Fibroblast of lung (primary cell): Measurements from ENCODE around the gene ZNF33A. TPM values are rescaled to one million over a fixed set of nuclear protein-coding genes. Genes with fewer than 3 reads are reported as not detected.

Experiments
- DNase-seq, 2 donors: peaks; one replicate each; pipeline versions ENCODE4 v3.0.0 to v3.0.0-alpha.2; 2010; ENCODE audit warnings: low read depth in 2 of 2
- H2AFZ ChIP-seq: 2 replicates; pipeline ENCODE4 v1.5.1; 2012; ENCODE audit warnings: low read length, control low read depth, inconsistent platforms
- H3K27ac ChIP-seq: 2 replicates; pipeline ENCODE4 v1.5.1; 2011; ENCODE audit warnings: low read length, control low read depth; ENCODE audit not compliant: insufficient read depth
- H3K27me3 ChIP-seq: 2 replicates; pipeline ENCODE4 v1.5.1; 2011; ENCODE audit warnings: mild to moderate bottlenecking, low read length; ENCODE audit not compliant: control insufficient read depth, insufficient read depth
- H3K36me3 ChIP-seq: 2 replicates; pipeline ENCODE4 v1.5.1; 2011; ENCODE audit warnings: low read length; ENCODE audit not compliant: control insufficient read depth, insufficient read depth
- H3K4me1 ChIP-seq: 2 replicates; pipeline ENCODE4 v1.5.1; 2011; ENCODE audit warnings: low read length; ENCODE audit not compliant: control insufficient read depth, insufficient read depth; ENCODE audit errors: extremely low read depth
- H3K4me2 ChIP-seq: 2 replicates; pipeline ENCODE4 v1.5.1; 2011; ENCODE audit warnings: low read length, control low read depth; ENCODE audit not compliant: insufficient read depth; ENCODE audit errors: extremely low read depth
- H3K4me3 ChIP-seq, 4 experiments: fragments of 200-600 bp in 1 of 4; sonication (generic) in 1 of 4; replicated peaks in 1 of 4; 2 replicates each; pipeline ENCODE4 v1.5.1; 2011 to 2016; ENCODE audit warnings: low read length in 4 of 4, low read depth in 3 of 4, mild to moderate bottlenecking in 3 of 4, control low read depth in 2 of 4, inconsistent platforms in 1 of 4, mixed read lengths in 1 of 4; ENCODE audit not compliant: insufficient read depth in 1 of 4; ENCODE audit errors: control extremely low read depth in 1 of 4
- H3K79me2 ChIP-seq: 2 replicates; pipeline ENCODE4 v1.5.1; 2012; ENCODE audit warnings: mild to moderate bottlenecking, low read length, inconsistent platforms; ENCODE audit not compliant: control insufficient read depth, insufficient read depth
- H3K9ac ChIP-seq: 2 replicates; pipeline ENCODE4 v1.5.1; 2011; ENCODE audit warnings: mild to moderate bottlenecking, low read length, control low read depth; ENCODE audit not compliant: insufficient read depth
- H3K9me3 ChIP-seq: 2 replicates; pipeline ENCODE4 v1.5.1; 2012; ENCODE audit warnings: low read depth, low read length; ENCODE audit not compliant: control insufficient read depth, insufficient read depth
- H4K20me1 ChIP-seq: 2 replicates; pipeline ENCODE4 v1.5.1; 2011; ENCODE audit warnings: low read length; ENCODE audit not compliant: control insufficient read depth, insufficient read depth; ENCODE audit errors: extremely low read depth
- EZH2 ChIP-seq: IDR thresholded peaks from 2 replicates; pipeline ENCODE4 v1.5.1; 2012; ENCODE audit warnings: low read length, control low read depth, mild to moderate bottlenecking; ENCODE audit errors: missing control alignments
- polyA plus RNA-seq, 2 donors: library from polyadenylated mRNA; depleted of rRNA in 1 of 2; stranded (reverse) in 1 of 2; unstranded in 1 of 2; fragments of >200 nt; gene quantifications; 2 replicates each; pipeline ENCODE4 v1.2.1, GENCODE V29; 2011 to 2012; ENCODE audit warnings: missing spikeins in 1 of 2
- total RNA-seq: library from RNA; depleted of rRNA; stranded (reverse); fragments of >200 nt; gene quantifications from 2 replicates; pipeline ENCODE4 v1.2.1, GENCODE V29; 2014
- TF ChIP-seq, protein P1 (sequence below), 2 donors: IDR thresholded peaks in 1 of 2; conservative IDR thresholded peaks in 1 of 2; 1 replicate in 1 of 2; 2 replicates in 1 of 2; pipeline ENCODE4 v1.5.1; 2011 to 2012; ENCODE audit warnings: low read length in 2 of 2, control low read depth in 1 of 2, inconsistent platforms in 1 of 2, low read depth in 1 of 2, mild to moderate bottlenecking in 1 of 2

ZNF33A gene
- total and polyA plus RNA-seq, 2 donors (not counting 1 experiment from before 2014, with no cell fraction given): 11.6 to 12.0 TPM

DNA sequence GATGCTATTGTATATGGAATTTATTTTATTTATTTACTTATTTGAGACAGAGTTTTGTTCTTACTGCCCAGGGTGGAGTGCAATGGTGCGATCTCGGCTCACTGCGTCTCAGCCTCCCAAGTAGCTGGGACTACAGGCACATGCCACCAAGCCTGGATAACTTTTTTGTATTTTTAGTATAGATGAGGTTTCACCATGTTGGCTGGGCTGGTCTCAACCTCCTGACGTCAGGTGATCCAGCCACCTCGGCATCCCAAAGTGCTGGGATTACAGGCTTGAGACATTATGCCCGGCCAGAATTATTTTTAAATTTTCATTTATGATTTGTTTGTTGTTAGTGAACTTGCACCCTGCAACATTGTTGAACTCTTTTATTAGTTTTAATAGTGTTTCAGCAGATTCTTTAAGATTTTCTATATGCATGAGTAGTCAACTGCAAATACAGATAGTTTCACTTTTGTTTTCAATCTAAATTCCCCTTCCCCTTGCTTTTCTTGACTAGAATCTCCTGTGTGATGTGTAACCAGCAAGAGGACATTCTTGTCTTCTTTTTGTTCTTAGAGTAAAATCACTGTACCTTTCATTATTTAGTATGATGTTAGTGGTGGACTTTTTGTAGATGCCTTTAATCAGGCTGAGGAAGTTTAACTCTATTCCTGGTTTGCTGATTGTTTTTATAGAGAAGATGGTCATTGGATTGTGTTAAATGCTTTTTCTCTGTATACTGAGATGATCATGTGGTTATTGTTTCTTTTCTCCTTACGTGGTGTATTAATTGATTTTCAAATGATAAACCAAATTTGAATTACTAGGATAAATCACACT, 27.8 kb downstream of the ZNF33A start:
- DNase-seq: peak in 1 of 2 donors; percentile 11
- Histone ChIP-seq H3K4me2 (peak overlapping the region; percentile 25), H3K27ac (no peak overlapping the region), H2AFZ (no peak overlapping the region), H3K9ac (no peak overlapping the region), H4K20me1 (no peaks in the 10 kb centered on the region), H3K9me3 (no peaks in the 10 kb centered on the region), H3K36me3 (no peaks in the 10 kb centered on the region), H3K79me2 (no peaks in the 10 kb centered on the region), H3K4me1 (no peaks in the 10 kb centered on the region), H3K27me3 (no peaks in the 10 kb centered on the region), H3K4me3 (peak overlapping the region in 1 of 4 experiments; percentile 4)
- TF ChIP-seq, protein P1, sequence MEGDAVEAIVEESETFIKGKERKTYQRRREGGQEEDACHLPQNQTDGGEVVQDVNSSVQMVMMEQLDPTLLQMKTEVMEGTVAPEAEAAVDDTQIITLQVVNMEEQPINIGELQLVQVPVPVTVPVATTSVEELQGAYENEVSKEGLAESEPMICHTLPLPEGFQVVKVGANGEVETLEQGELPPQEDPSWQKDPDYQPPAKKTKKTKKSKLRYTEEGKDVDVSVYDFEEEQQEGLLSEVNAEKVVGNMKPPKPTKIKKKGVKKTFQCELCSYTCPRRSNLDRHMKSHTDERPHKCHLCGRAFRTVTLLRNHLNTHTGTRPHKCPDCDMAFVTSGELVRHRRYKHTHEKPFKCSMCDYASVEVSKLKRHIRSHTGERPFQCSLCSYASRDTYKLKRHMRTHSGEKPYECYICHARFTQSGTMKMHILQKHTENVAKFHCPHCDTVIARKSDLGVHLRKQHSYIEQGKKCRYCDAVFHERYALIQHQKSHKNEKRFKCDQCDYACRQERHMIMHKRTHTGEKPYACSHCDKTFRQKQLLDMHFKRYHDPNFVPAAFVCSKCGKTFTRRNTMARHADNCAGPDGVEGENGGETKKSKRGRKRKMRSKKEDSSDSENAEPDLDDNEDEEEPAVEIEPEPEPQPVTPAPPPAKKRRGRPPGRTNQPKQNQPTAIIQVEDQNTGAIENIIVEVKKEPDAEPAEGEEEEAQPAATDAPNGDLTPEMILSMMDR (conservative IDR thresholded peaks at IDR 0.05 in 1 of 2, IDR thresholded peaks at IDR 0.05 in 1 of 2; ENCODE audit: low read depth in 1 of 2, low read length in 2 of 2): no peak
- no peak for TF ChIP-seq EZH2

DNA sequence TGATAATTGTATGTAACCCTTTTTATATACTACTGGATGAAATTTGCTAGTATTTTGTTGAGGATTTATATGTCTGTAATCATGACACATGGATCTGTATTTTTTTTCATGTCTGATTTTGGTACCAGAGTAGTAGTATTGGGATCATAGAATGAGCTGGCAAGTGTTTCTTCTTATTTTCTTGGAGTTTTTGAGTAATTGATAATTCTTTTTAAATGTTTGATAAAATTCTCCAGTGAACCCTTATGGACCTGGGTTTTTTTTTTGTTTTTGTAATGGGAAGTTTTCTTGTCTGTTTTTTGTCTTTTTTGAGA, 28.4 kb downstream of the ZNF33A start:
- Histone ChIP-seq H3K9me3 (no peaks in the 10 kb centered on the region), H3K9ac (no peak overlapping the region), H3K4me1 (no peaks in the 10 kb centered on the region), H3K4me3 (no peak overlapping the region), H2AFZ (no peak overlapping the region), H3K27me3 (no peaks in the 10 kb centered on the region), H3K27ac (no peak overlapping the region), H4K20me1 (no peaks in the 10 kb centered on the region), H3K79me2 (no peaks in the 10 kb centered on the region), H3K36me3 (no peaks in the 10 kb centered on the region), H3K4me2 (no peak overlapping the region)
- no peak for DNase-seq
- TF ChIP-seq, protein P1 (conservative IDR thresholded peaks at IDR 0.05 in 1 of 2, IDR thresholded peaks at IDR 0.05 in 1 of 2; ENCODE audit: low read depth in 1 of 2, low read length in 2 of 2): no peak
- TF ChIP-seq EZH2: no peak

DNA sequence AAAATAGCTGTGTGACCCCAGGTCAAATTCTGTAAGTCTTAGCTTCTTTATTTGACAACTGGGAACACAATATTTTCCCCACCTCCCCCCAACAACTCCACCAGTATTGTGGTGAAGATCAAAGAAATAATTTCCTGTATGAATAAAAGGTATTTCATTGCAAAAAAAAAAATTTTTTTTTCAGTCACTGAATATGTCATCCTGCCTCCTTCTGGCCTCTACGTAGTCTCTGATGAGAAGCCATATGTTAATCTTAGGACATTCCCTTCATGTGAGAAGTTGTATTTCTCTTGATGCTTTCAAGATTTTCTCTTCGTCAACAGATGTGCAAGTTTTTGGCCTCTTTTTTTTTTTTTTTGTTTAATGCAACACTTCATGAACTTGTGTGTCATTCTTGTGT, 33.0 kb downstream of the ZNF33A start:
- H3K27me3 ChIP-seq: no peaks in the 10 kb centered on the region
- DNase-seq: no peak
- TF ChIP-seq, protein P1 (conservative IDR thresholded peaks at IDR 0.05 in 1 of 2, IDR thresholded peaks at IDR 0.05 in 1 of 2; ENCODE audit: low read depth in 1 of 2, low read length in 2 of 2): no peak
- no peak for TF ChIP-seq EZH2

More for the DNA sequence above, 33.0 kb downstream of the ZNF33A start:
- Histone ChIP-seq H3K36me3 (no peaks in the 10 kb centered on the region), H3K79me2 (no peaks in the 10 kb centered on the region), H2AFZ (no peak overlapping the region), H3K4me2 (no peak overlapping the region), H3K4me1 (no peaks in the 10 kb centered on the region), H3K9me3 (no peaks in the 10 kb centered on the region), H3K27ac (no peak overlapping the region), H3K9ac (no peak overlapping the region), H3K4me3 (no peak overlapping the region), H4K20me1 (no peaks in the 10 kb centered on the region)
